Gastrocnemius medialis (tissue), 4 donors: Measurements from ENCODE around the gene SLC19A3.

ENCODE experiments used
- POLR2A ChIP-seq, 2 donors: fragments of 450-650 bp; IDR thresholded peaks; one replicate each; pipeline ENCODE4 v1.6.1; 2017; ENCODE audit warnings: antibody characterized with exemption in 2 of 2, mild to moderate bottlenecking in 2 of 2, moderate library complexity in 2 of 2
- TF ChIP-seq, protein P1 (sequence below), 5 experiments: fragments of 450-650 bp in 3 of 5; fragments of 200-600 bp in 2 of 5; sonication (generic) in 2 of 5; IDR thresholded peaks in 4 of 5; conservative IDR thresholded peaks in 1 of 5; 1 replicate in 4 of 5; 2 replicates in 1 of 5; pipeline ENCODE4 v1.5.1; 2016 to 2019; ENCODE audit warnings: antibody characterized with exemption in 5 of 5, mild to moderate bottlenecking in 3 of 5, moderate library complexity in 3 of 5

DNA sequence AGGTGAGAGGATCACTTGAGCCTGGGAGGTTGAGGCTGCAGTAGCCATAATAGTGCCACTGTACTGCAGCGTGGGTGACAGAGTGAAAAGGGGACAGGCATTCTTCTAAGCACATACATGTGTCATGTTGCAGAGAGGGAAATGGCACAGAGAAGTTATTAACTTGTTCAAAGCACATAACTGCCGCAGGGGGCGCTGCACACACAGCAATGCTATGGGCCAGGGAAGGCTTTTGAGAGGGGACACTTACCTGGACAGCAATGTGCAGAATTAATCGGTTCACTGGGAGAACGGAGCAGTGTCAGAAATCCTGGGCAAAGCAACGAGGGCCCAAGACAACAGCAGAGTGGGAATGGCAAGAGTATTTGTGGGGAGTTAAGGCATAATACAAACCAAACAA is 30.3 kb upstream of the SLC19A3 start:
- TF ChIP-seq, protein P1, sequence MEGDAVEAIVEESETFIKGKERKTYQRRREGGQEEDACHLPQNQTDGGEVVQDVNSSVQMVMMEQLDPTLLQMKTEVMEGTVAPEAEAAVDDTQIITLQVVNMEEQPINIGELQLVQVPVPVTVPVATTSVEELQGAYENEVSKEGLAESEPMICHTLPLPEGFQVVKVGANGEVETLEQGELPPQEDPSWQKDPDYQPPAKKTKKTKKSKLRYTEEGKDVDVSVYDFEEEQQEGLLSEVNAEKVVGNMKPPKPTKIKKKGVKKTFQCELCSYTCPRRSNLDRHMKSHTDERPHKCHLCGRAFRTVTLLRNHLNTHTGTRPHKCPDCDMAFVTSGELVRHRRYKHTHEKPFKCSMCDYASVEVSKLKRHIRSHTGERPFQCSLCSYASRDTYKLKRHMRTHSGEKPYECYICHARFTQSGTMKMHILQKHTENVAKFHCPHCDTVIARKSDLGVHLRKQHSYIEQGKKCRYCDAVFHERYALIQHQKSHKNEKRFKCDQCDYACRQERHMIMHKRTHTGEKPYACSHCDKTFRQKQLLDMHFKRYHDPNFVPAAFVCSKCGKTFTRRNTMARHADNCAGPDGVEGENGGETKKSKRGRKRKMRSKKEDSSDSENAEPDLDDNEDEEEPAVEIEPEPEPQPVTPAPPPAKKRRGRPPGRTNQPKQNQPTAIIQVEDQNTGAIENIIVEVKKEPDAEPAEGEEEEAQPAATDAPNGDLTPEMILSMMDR (IDR thresholded peaks at IDR 0.05 in 4 of 5, conservative IDR thresholded peaks at IDR 0.05 in 1 of 5) = no peak
- no peak for TF ChIP-seq POLR2A (IDR thresholded peaks at IDR 0.05)
